ENCODE measurements around the gene ZNF644.
"Not testable (repeated sequence)": the region's sequence is repeated elsewhere in the genome, so short reads cannot be mapped to it uniquely, and the experiment has no call there.

DNA sequence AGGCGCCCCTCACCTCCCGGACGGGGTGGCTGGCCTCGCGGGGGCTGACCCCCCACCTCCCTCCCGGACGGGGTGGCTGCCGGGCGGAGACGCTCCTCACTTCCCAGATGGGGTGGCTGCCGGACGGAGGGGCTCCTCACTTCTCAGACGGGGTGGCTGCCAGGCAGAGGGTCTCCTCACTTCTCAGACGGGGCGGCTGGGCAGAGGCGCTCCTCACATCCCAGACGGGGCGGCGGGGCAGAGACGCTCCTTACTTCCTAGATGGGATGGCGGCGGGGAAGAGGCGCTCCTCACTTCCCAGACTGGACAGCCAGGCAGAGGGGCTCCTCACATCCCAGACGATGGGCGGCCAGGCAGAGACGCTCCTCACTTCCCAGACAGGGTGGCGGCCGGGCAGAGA, 130.1 kb downstream of the ZNF644 start:
- TF ChIP-seq, protein P1, sequence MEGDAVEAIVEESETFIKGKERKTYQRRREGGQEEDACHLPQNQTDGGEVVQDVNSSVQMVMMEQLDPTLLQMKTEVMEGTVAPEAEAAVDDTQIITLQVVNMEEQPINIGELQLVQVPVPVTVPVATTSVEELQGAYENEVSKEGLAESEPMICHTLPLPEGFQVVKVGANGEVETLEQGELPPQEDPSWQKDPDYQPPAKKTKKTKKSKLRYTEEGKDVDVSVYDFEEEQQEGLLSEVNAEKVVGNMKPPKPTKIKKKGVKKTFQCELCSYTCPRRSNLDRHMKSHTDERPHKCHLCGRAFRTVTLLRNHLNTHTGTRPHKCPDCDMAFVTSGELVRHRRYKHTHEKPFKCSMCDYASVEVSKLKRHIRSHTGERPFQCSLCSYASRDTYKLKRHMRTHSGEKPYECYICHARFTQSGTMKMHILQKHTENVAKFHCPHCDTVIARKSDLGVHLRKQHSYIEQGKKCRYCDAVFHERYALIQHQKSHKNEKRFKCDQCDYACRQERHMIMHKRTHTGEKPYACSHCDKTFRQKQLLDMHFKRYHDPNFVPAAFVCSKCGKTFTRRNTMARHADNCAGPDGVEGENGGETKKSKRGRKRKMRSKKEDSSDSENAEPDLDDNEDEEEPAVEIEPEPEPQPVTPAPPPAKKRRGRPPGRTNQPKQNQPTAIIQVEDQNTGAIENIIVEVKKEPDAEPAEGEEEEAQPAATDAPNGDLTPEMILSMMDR (IDR thresholded peaks at IDR 0.05), result not testable (repeated sequence)
- not testable (repeated sequence) for TF ChIP-seq REST (IDR thresholded peaks at IDR 0.05; ENCODE audit: low read depth, low read length); EP300 (IDR thresholded peaks at IDR 0.05; ENCODE audit: borderline replicate concordance in 1 of 2, low read depth in 1 of 2, low read length in 1 of 2); FOXM1 (IDR thresholded peaks at IDR 0.05; ENCODE audit: low read depth)
